HG03575 (cell line): Measurements from ENCODE around the gene COX19.

ENCODE experiments used
- ATAC-seq: cut with Tn5 transposase; IDR thresholded peaks from one replicate; pipeline ENCODE4 v1.9.1; 2021; ENCODE audit not compliant: unreplicated experiment, insufficient number of reproducible peaks, low FRiP score; ENCODE audit errors: extremely low read depth

Gene COX19

DNA sequence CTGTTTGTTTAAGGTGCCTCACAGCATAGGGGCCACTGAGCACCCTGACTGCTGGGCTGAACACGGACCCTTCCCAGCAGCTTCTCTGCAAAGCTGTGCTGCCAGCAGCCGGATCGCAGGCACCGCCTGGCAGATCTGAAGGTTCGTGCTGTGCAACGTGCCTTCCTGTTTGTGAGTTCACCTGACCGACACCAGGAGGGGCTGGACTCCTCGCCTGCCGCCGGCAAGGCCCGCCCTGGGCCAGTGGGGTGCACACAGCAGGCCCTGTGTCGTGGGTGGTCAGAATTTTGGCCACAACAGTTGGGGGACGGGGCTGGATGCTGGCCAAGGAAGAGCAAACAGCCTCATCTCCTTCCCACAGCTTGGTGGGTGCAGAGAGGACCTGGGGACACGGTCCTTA is 20.2 kb upstream of the COX19 start:
- no peak for ATAC-seq

DNA sequence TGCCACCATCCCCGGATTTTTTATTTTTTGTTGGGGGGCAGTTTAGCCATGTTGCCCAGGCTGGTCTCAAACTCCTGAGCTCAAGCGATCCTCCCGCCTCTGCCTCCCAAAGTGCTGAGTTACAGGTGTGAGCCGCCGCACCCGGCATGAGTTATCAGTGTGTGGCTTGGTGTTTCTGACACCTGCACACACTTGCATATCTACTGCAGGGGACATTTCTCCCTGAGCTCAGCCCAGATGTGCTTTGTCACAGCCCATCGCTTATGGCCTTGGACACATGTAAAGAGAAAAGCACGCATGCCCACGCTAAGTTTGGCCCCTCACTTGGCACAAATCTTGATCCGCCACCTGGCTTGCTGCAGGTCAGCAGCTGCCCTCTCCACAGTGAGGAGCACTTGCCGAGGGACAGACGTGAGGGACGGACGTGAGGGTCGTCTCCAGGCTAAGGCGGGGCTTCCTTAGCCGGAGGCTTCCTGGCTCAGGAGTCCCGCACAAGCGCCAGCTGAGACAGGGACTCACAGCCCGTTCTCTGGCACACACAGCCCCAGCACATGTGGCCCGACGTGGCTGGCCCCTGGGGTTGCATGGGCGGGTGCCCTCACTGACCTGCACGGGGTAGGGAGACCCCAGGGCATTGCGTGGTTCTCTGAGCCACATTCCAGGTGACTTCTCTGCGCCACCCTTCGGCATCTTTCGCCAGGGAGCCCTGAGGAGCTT is 19.4 kb upstream of the COX19 start:
- ATAC-seq: no peak

DNA sequence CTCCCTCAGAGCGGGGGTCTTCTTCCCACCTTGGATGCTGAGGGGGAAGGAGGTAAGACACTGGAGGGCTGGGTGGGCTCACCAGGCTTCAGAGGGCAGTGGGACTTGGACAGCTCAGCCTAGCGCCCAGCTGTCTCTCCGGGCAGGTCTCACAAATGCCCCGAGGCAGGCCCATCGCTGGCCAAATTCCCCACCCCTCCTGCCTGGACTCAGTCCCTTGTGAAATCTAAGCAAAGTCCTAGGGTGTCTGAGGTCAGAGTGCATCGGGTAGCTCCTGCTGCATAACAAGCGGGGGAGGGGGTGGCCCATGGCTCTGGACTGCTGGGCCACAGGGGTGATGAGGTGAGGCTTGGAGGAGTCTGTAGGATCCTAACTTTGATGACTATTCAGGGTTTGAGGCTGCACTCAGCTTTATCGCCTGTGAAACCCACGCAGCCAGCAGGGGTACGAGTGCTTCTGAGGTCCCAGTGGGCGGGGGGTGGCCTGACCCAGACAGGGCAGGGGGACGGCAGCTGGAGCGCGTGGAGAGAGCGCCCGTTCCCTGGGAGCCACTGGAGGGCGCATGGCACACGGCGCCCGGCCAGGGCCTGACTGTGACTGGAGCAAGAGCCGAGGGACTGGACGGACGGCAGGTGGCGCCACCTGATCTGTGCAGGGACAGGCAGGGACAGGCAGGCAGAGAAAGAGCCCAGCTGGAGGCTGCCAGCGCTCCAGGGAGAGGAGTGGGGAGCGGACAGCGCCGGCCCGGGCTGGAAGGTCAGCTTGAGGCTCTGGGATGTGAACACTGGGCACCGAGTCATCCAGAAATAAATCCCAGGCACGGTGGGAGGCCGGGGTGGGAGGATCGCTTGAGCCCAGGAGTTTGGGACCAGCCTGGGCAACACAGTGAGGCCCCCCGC is 17.6 kb upstream of the COX19 start:
- ATAC-seq: no peak

DNA sequence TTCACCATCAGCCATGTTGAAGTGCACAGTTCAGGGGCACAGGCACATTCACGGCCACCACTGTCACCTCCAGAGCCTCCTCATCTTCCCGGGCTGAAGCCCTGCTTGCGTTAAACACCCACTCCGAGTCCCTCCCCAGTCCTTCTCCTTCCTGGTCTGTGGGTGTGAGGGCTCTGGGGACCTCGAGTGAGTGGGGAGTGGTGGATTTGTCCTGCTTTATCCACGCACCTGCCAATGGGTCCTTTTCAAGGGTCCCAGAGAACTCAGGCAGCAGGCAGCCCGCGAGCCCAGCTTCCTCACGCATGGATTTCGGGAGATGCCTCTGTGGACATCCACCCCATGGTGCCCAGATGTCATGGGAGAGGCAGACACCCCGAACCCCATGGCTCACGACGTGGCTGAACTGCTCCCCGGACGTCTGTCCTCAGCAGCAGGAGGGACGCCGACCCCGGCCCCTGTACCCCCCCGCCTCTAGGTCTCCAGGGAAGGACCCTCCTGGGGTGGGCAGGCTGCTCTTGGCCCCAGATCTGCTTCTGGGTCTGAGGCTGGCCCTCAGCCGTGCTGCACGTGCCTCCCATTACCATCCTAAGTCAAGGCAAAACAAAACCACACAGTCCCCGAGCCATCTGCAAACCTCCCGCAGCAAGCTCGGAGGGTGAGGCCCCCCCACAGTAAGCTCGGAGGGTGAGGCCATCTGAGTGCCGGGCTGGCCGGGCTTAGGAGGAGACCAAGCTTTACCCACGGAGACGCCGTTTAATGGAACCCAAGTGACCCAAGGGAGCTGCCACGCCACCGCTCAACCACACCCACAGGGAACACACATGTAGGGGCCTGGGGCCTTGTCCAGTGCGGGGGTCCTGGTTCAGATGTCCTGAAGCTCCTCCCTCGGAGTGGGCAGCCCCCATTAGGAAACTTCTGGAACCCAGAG is 16.6 kb upstream of the COX19 start:
- ATAC-seq: no peak

DNA sequence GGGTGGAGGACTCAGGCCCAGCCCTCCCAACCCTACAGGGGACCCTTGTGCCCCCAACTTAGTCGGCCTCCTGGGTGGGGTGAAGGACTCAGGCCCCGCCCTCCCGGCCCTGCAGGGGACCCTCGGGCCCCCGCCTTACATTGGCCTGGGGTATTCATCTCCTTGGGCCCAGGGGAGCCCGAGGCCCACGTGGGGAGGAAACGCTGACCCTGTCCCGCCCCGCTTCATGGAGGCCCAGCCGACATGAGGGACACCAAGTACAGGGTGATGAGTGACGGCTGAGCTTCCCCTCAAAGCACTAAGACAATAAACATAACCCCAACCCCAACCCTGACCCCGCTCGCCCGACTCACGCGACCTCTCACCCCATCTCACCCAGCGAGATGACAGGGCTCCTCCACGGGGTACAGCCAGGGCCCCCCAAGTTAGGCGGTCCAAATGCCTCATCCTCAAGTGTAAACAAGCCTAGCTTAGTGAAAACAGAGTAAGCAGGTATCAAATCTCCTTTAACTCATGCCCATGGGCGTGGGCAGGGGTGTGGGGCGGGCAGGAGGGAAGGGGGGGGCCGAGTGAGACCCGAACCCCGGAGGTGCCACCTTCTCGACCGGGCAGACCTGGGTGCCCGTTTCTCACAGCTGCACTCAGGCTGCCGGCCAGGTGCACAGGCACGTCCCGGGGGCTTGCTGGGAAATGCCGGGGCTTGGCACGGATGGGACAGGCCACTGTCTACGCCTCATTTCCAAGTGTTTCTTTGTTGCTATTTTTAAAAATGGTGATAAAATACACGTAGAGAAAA is 15.8 kb upstream of the COX19 start:
- ATAC-seq: no peak

DNA sequence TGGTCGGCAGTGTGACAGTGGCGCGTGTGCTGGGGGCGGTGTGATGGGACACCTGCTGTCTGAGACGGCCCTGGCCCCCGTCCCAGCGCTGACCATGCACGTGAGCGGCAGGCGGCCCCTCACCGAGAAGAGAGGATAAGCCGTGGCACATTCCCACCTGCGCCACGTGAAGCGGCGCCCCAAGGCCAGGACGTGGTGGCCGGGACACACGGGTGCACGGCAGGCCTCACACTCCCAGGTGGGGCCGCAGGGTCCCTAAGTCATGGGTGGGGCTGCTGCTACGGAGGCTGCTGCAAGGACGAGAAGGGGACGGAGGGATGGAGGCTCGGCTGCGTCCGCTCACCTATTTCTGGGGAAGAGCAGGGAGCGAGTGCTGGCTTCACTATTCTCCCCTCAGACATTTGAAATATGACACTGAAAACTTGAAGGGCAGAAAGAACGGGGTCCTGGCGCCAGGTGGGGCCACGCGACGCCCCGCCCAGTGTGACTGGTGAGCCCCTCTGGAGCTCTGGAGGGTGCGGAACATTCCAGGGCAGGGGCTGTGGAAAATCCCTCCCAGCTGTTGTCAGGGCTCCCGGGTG is 15.1 kb upstream of the COX19 start:
- no peak for ATAC-seq

DNA sequence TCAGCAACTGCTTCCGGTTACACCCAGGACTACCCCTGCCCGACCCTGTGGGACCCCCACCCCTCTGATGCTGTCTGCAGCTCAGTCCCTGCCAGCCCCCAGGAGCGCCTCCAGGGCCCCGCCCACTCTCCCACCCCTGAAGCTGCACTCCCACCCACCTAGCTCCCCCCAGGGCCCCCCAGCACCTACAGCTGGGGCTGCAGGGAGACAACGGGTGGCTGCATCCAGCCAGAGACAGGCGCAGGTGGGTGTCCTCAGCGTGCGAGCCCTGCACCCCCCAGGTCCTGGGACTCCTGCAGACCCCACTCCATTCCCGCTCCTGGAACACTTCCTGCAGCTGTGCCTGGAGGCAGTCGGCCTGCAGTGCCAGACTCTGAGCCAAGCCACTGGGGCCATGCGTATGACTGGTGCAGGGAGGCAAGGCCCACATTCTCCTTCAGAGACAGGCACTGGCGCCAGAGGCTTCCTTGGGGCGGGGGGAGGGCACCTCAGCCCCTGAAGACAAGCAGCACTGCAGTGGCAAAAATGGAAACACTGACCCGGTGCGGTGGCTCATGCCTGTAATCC is 13.7 kb upstream of the COX19 start:
- no peak for ATAC-seq

DNA sequence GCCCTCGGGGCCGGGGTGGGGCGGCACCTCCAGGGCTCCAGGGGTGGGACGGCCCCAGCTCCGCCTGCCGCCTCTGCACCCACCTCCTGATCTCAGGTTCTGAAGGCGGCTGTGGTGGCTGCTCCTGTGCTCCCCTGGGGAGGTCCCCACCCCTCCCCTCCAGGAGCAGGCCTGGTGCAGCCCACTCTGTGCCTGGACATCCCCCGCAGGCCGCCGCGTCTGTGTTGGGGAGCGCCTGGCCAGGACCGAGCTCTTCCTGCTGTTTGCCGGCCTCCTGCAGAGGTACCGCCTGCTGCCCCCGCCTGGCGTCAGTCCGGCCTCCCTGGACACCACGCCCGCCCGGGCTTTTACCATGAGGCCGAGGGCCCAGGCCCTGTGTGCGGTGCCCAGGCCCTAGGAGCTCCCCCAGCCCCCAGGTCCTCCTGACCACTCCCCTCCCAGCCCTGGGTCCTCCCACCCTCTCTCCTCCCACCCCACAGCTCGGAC is 13.1 kb upstream of the COX19 start:
- no peak for ATAC-seq

DNA sequence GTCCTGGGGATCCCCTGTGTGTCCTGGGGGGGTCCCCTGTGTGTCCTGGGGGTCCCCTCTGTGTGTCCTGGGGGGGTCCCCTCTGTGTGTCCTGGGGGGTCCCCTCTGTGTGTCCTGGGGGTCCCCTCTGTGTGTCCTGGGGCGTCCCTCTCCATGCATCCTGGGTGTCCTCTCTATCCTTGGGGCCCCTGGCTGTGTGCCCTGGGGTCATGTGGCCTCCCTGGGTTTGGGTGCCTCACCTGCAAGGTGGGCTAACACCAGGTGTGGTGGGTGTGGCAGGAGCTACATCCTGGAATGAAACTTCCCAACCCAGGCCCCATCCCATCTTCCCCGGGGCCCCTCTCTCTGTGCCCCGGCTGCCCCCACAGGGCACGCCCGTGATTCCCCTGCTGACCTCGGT is 12.6 kb upstream of the COX19 start:
- no peak for ATAC-seq

DNA sequence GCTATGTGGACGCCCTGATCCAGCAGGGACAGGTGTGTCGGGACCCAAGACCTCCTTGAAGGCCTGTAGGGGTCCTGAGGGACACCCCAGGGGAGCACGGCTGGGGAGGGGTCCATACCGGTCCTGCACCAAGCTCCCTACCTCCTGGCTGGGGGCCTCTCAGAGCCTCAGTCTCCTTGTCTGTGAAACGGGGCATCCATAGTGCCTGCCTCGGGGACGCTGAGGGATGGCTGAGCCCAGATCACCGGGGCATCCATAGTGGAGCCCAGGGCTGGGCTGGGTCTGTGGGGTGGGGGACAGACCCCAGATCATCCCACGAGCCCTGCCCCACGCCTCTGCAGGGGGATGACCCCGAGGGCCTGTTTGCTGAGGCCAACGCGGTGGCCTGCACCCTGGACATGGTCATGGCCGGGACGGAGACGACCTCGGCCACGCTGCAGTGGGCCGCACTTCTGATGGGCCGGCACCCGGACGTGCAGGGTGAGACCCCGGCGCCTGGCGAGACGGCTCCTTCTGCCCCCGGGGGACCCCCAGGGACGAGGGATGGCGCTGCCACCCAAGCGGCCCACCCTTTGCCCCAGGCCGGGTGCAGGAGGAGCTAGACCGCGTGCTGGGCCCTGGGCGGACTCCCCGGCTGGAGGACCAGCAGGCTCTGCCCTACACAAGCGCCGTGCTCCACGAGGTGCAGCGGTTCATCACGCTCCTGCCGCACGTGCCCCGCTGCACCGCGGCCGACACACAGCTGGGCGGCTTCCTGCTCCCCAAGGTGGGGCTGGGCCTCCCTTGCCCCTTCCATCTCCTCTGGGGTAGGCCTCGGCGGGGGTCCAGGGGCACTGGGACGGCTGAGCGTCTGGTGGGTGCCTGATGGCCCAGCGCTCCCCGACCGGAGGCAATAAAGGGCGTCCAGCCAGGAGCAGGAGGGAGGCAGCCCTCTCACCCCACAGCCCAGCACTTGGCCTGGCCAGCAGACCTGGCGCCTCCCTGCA is 11.7 kb upstream of the COX19 start:
- ATAC-seq: no peak

DNA sequence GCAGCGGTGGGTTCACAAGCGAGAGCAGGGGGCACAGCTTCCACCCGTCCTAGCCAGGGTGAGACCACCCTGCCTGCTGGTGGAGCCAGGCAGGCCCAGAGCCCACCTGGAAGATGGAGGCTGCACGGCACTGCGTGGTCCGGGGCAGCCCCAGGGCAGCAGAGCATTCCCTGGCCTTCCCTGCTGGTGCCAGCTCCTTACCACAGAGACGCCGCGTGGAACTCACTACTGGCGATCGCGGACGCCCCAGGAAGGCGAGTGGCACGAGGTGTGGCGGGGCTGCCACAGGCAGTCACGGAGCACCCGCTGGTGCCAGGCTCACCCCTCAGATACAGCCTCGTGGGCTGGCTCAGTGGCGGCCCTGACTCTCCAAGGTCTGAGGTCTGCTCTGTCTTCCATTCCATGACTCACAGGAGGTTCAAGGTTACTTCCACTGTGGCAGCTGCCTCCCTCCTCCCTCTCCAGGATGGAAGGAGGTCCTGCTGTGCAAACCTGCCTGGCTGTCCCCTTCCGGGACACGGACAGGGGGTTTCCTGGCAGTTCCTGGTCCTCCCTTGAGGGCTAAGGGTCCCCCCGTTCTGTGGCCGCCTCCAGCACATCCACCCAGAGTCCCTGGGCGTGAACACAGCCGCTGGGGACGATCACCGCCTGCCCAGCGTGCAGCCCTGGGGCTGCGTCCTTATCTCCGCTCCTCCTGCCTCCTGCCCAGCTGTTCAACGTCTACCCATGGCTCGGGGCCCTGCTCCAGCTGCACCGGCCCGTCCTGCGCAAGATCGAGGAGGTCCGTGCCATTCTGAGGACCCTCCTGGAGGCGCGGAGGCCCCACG is 10.8 kb upstream of the COX19 start:
- ATAC-seq: no peak

DNA sequence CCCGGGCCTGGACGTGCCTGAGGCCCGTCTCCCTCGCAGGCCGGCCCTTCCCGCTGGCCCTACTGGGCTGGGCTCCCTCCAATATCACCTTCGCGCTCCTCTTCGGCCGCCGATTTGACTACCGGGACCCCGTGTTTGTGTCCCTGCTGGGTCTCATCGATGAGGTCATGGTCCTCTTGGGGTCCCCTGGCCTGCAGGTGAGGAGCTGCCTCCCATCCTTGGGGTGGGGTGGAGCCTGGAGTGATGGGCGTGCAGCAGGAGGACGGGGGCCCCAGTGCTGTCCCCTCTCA is 9.7 kb upstream of the COX19 start:
- ATAC-seq: no peak

DNA sequence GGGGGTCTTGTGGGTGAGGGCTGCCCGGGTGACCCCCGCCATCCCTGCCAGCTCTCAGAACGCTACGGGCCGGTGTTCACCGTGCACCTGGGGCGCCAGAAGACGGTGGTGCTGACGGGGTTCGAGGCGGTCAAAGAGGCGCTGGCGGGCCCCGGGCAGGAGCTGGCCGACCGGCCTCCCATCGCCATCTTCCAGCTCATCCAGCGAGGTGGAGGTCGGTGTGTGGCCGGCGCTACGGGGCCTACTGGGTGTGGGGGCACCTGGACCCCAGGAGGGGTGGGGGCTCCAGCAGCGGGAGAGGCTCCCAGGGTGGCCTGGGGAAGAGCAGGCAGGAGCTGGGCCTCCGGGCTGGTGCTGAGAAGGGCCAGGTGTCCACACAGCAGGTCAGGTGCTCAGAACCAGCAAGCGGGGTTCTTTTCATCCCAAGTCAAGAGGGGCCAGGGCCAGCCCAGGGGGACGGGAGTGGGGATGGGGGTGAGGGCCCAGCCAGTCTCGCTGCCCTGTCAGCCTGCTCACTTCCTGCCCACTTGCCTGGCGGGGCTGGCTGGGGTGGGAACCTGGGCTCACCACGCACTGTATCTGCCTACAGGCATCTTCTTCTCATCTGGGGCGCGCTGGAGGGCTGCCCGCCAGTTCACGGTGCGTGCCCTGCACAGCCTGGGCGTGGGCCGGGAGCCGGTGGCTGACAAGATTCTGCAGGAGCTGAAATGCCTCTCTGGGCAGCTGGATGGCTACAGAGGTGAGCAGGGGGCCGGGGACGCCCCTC is 9.2 kb upstream of the COX19 start:
- ATAC-seq: no peak

DNA sequence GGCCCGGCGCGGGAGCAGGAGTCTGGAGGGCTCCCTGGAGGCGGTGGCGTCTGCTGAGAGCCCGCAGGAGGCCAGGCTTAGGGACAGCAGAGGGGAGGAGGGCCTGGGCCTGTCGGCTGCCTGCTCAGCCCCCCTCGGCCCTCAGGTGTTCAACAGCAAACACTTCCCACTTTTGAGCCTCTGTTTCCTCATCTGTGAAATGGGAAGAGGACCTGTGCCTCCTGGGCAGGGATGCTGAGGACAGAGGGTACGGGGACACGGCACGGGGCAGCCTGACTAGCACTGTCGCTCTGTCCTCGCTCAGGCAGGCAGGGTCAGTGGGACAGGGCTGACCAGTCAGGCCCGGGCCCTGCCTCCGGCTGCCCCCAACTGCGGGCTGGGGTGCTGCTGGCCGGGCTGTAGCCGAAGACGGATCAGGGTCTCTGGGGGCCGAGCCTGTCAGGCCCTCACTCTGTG is 8.3 kb upstream of the COX19 start:
- ATAC-seq: no peak

DNA sequence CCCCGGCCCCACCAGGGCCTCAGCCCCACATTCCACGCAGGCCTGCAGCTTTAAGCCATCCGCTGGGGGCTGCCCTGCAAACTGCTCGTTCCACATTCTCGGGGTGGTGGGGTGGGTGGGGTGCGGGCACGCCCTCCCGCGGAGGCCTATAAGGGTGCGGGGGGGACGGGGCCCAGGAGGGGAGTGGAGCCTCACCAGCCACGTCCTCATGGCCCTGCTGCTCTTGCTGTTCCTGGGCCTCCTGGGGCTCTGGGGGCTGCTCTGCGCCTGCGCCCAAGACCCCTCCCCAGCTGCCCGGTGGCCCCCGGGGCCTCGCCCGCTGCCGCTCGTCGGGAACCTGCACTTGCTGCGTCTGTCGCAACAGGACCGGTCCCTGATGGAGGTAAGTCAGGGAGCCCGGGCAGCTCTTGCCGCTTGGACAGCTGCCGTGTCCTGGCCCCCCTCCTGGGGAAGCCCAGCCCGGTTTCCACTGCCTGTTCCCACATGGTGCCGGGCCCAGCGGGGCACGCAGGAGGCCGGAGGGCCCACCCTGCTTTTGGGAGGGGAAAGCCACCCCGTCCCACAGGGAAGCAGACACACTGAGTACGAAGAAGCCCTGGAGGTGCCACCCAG is 7.8 kb upstream of the COX19 start, which contains the start of gene CYP2W1:
TSS of gene CYP2W1 (plus strand) at position 178 of the 612 bp plus-strand sequence. CDS start at position 209, 31 bp downstream.
- ATAC-seq: no peak
